Measurements from ENCODE around the gene AHSP.

- TF ChIP-seq CTCF (IDR thresholded peaks at IDR 0.05) (no peak), POLR2AphosphoS5 (IDR thresholded peaks at IDR 0.05) (no peak), EP300 (IDR thresholded peaks at IDR 0.05) (no peak)
Observed at GRCh38 chr16:31513126-31513525, 14.6 kb upstream of the AHSP start.

Measured in esophagus muscularis mucosa (tissue), 4 donors.